ENCODE results near the gene CALB2. TPM values are rescaled to one million over a fixed set of nuclear protein-coding genes. Genes with fewer than 3 reads are reported as not detected.

CALB2 gene
- total and polyA plus RNA-seq, 2 of the 4 experiments (the other 2 are of a cell fraction), result 0.18 to 0.32 TPM

DNA sequence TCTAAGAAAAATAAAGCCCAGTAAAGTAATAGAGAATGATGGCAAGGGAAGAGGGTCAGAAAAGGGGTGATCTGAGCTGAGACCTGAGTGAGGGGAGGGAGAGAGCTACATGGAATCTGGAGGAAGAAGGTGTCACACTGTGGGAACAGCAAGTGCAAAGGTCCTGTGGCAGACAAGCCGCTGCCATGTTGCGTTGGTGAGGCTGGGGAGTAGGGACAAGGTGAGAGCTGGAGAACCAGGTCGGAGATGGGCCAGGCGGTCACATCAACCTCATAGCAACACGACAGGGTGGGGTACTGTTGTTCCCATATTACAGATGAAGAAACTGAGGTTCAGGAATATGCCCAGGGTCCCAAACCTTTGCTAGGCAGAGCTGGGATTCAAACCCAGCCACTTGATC, 16.6 kb upstream of the CALB2 start:
- Histone ChIP-seq H3K9me1 (ENCODE audit: insufficient read depth, low read length) (no peaks in the 10 kb centered on the region; the same call in 1 of the 2 replicates), H3K14ac (replicated peaks; ENCODE audit: low read depth, low read length) (no peak overlapping the region), H4K5ac (ENCODE audit: low read depth, low read length) (no peak overlapping the region), H3K79me1 (ENCODE audit: low read depth in 1 of 2, low read length in 2 of 2) (no peaks in the 10 kb centered on the region), H2AK9ac (replicated peaks; ENCODE audit: low read depth, low read length, poor library complexity) (no peak overlapping the region), H4K8ac (ENCODE audit: low read depth in 2 of 2, low read length in 2 of 2) (no peak overlapping the region), H3K9ac (ENCODE audit: low read depth, low read length) (no peak overlapping the region), H3K36me3 (ENCODE audit: control insufficient read depth, insufficient read depth, low read length) (no peaks in the 10 kb centered on the region), H3K4me3 (ENCODE audit: insufficient read depth, low read depth, low read length) (no peak overlapping the region), H3K27ac (ENCODE audit: insufficient read depth, low read length) (no peak overlapping the region), H3K27me3 (ENCODE audit: control insufficient read depth, insufficient read depth, low read length) (peaks cover 2% of the 10 kb centered on the region; the same call in 1 of the 2 replicates), H3K4me2 (ENCODE audit: low read depth, low read length) (no peak overlapping the region), H3K23ac (ENCODE audit: low read depth, low read length) (no peak overlapping the region), H2BK120ac (ENCODE audit: low read depth, low read length) (no peak overlapping the region), H4K20me1 (ENCODE audit: insufficient read depth, low read length) (no peaks in the 10 kb centered on the region), H3K56ac (ENCODE audit: extremely low read depth, insufficient read depth, low read length) (no peak overlapping the region), H3K4me1 (ENCODE audit: control insufficient read depth, insufficient read depth, low read length) (no peaks in the 10 kb centered on the region), H4K91ac (ENCODE audit: insufficient read depth, low read depth, low read length) (no peak overlapping the region), H2BK5ac (ENCODE audit: low read depth, low read length, poor library complexity, severe bottlenecking) (no peak overlapping the region), H2BK20ac (ENCODE audit: low read depth, low read length) (no peak overlapping the region), H2BK15ac (ENCODE audit: low read depth, low read length) (no peak overlapping the region), H3K9me3 (ENCODE audit: control insufficient read depth, insufficient read depth, low read length) (no peaks in the 10 kb centered on the region), H3K18ac (ENCODE audit: low read depth, low read length) (no peak overlapping the region), H2AK5ac (ENCODE audit: low read depth, low read length) (no peak overlapping the region), H2AFZ (replicated peaks; ENCODE audit: low read length, poor library complexity) (no peak overlapping the region), H3K4ac (ENCODE audit: low read depth, low read length) (no peak overlapping the region)
- ATAC-seq (ENCODE audit: low read depth) (no peak), DNase-seq (no peak)
- BruUV-seq (replicated peaks), result no TSS peak
- in situ Hi-C loops (cut with MboI; ENCODE audit: low sequenced_read_pairs), result no loop called here
- WGBS, 2 experiments (ENCODE audit: extremely low coverage in 2 of 2, insufficient read length in 1 of 2), result 48% methylated on average over 3 of the region's 5 CpGs; no CpG with 5 or more reads in 1 of the 2 experiments
- intact Hi-C loops (cut with micrococcal nuclease), result no loop called here
- TF ChIP-seq CHD1 (IDR thresholded peaks at IDR 0.05; ENCODE audit: low read depth, low read length), result no peak
- no peak for TF ChIP-seq MAFK (IDR thresholded peaks at IDR 0.05; ENCODE audit: low read depth, low read length)
- TF ChIP-seq MAZ (IDR thresholded peaks at IDR 0.05; ENCODE audit: borderline replicate concordance, low read depth, low read length), result no peak
- TF ChIP-seq BHLHE40 (IDR thresholded peaks at IDR 0.05; ENCODE audit: low read depth, low read length), result no peak
- TF ChIP-seq RCOR1 (IDR thresholded peaks at IDR 0.05; ENCODE audit: insufficient replicate concordance, low read length), result no peak
- TF ChIP-seq NFE2L2 (IDR thresholded peaks at IDR 0.05; ENCODE audit: low read depth, low read length), result no peak
- TF ChIP-seq POLR2A (IDR thresholded peaks at IDR 0.05; ENCODE audit: low read depth, low read length), result no peak
- TF ChIP-seq, protein P1, sequence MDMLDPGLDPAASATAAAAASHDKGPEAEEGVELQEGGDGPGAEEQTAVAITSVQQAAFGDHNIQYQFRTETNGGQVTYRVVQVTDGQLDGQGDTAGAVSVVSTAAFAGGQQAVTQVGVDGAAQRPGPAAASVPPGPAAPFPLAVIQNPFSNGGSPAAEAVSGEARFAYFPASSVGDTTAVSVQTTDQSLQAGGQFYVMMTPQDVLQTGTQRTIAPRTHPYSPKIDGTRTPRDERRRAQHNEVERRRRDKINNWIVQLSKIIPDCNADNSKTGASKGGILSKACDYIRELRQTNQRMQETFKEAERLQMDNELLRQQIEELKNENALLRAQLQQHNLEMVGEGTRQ (IDR thresholded peaks at IDR 0.05; ENCODE audit: low read depth, low read length), result no peak
- TF ChIP-seq RFX5 (IDR thresholded peaks at IDR 0.05; ENCODE audit: low read depth, low read length), result no peak
- no peak for TF ChIP-seq CEBPB (IDR thresholded peaks at IDR 0.05; ENCODE audit: low read depth, low read length)
- TF ChIP-seq, protein P2, sequence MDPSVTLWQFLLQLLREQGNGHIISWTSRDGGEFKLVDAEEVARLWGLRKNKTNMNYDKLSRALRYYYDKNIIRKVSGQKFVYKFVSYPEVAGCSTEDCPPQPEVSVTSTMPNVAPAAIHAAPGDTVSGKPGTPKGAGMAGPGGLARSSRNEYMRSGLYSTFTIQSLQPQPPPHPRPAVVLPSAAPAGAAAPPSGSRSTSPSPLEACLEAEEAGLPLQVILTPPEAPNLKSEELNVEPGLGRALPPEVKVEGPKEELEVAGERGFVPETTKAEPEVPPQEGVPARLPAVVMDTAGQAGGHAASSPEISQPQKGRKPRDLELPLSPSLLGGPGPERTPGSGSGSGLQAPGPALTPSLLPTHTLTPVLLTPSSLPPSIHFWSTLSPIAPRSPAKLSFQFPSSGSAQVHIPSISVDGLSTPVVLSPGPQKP (IDR thresholded peaks at IDR 0.05; ENCODE audit: borderline replicate concordance, low read depth, low read length), result no peak
- dilution Hi-C loops (cut with HindIII; ENCODE audit: low sequenced_read_pairs, unreplicated experiment), result no loop called here
- ChIA-PET CTCF (no interaction called here), POLR2A (ENCODE audit: unreplicated experiment) (no interaction called here)
